GM21576 (cell line): ENCODE data around the gene KRTAP9-7.

Experiments used
- ATAC-seq: cut with Tn5 transposase; IDR thresholded peaks from one replicate; pipeline ENCODE4 v1.9.1; 2021; ENCODE audit warnings: mild to moderate bottlenecking, moderate library complexity; ENCODE audit not compliant: unreplicated experiment

The KRTAP9-7 gene

DNA sequence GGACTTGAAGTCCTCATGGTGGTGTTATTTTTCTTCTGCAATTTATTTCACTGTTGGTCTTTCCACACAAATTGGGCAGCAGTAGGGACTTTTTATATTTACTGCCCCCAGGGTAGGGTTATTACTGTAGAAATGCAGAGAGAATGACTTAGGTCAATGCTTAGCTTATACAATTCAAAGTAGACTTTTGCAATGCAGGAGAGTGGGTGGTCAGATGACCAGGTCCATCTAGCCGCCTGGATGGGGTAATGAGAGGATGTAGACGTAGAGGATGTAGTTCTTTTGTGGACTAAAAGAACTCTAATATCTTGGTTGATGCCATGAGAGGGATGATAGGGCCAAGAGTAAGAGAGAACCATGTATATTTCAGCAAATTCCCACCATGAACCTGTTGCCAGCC lies 42.7 kb downstream of the KRTAP9-7 start:
- no peak for ATAC-seq

DNA sequence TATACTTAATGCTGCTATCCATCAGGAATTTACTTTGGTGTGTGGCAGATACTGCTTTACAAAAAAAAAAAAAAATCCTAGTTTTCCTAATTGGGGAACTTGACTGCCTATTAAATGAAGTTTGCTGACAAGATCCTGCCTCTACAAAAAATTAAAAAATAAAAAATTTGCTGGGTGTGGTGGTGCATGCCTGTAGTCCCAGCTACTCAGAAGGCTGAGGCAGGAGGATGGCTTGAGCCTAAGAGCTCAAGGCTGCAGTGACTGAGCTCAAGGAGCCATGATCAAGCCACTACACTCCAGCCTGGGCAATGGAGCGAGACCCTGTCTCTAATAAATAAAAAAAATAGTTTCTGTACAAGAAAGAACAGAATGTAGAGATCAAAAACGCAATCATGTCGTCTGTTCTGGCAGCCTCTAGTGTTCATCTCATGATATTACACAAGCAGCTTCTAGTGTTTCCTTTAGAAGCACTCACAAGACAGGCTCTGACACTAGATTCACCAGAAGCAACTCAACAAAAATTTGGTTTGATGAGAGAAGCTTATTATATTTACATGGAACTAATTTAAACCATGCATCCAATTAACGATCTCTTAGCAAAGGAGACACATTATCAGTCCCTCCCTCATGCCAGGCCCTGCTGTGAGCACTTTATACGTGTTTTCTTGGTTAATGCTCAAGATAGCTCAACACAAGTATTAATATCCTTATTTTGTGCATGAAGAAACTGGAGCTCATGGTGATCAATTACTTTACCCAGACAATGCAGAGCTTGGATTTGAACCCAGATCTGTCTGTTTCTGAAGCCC lies 46.8 kb downstream of the KRTAP9-7 start:
- ATAC-seq: no peak

DNA sequence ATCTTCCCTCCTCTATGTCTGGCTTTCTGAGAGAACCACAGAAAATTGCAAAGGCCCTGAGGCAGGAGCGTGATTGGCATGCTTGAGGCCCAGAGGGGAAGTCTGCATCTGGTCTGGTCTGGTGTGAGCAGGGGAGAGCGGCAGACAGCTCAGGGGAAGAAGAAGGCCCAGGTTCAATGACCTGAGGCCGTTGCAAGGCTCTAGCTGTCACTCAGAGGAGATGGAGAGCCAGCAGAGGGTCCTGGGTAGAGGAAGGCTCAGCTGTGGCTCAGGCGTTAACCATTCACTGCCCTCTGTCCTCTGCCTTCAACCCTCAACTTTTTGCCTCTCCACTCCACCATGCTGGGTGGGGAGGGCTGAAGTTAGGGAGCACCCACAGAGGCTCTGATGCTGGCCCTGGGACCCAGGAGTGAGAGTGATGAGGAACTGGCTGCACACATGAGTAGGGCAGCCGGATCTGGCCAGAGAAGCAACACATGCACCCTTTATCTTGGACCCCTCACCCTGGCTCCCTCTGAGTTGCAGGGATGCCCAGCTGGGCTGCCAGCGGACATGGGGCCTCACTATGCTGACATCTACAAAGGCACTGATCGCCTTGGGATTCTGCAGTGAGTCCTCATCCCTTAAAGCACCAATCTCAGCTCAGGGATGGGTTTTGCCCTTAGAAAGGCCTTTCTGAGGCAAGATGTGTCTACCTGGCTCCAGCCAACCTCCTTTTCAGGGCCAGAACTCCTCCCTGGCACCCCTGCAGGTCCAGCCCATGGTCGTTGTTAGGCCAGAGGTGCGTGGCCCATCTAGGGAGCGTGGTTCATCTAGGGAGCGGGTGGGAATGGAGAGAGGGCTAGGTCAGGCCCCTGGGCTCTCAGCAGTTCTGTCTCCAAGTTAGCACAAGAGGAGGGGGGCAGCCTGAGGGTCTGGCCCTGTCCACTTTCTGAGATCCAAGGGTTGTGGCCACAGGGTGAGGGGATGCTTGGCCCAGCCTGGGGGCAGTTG lies 47.7 kb downstream of the KRTAP9-7 start:
- no peak for ATAC-seq

DNA sequence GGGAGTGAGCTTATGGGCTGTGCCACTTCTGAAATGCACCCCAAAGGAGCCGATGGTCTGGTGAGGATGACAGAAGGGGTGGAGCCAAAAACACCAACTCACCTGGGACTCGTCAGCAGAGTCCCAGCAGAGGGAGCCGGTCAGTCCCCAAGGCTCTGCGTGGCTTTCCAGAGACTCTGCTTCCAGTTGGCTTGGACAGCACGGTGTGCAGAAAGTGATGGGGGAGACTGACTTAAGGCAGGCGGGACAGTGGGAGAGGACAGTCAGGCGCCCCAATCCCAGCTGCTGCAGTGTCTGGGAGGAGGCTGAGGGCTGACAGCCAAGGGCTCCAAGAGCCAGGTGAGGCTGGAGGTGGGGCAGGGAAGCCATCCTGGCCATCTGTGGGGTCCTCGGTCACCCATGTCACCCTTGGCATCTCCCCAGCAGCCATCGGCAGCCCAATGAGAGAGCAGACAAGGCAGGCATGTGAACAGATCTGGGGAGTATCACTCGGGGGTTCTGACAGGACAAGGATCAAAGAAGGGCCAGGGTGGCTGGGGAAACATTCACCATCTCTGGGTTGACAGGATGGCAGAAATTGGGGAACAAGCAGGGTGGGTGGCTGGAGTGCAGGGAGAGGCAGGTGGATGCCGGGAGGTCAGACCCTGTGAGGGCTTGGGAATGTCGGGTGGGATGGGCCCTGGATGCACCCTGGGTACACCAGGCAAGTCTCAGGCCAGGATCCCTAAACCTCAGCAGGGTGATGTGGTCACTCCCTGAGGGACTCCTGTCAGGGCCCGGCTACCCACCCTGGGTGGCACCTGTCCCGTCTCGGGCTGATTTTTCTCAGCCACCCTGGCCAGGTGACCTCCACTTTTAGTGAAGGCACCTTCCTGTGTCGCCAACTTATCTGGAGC lies 48.9 kb downstream of the KRTAP9-7 start:
- no peak for ATAC-seq

DNA sequence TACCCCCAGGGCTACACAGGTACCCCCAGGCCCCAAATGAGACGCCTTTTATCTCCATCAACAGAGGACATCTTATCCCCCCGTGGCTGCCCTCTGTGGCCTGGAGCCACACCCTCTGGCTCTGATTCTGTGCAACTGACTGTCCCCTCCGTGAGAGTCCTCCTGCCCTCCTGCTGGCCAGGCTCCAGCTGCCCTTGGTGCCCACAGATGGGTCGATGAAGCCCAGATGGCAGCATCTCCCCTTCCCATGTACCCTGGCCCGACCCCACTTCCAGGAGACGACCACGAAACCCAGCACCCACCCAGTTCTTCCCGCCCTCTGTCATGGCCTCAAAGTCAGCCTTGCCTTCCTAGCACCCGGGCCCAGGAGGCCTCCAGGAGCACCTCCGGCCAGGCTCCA lies 49.6 kb downstream of the KRTAP9-7 start:
- no peak for ATAC-seq

DNA sequence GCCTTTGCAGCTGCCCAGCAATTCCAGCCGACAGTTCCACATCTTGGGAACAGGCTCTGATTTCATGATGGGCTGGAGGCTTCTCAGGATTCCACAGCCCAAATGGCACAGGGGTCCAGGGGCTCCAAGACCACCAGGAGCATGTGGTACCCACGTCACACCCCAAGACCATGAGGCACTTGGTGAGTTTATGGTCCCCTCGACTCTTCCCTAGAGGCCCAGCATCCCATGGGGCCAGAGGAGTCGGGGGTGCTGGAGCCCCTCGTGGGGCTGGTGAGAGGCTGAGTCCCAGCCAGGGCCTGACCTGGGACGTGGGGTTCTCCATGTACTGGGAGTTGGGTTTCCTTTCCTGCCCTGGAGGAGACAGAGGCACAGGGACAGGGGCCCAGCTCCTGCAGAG lies 50.1 kb downstream of the KRTAP9-7 start:
- ATAC-seq: no peak
